Stimulated activated CD4-positive, alpha-beta T cell treated with anti-CD3 and anti-CD28 coated beads, Interleukin-4, amount 100 ng/mL, for 4 hours (primary cell): Measurements from ENCODE around the gene EGF.

Source experiments
- DNase-seq, 2 experiments: peaks; one replicate each; pipeline ENCODE4 v3.0.0-alpha.2; 2020

The EGF gene

GRCh38 chr4:109966891-109967481 lies 54.3 kb downstream of the EGF start:
- no peak for DNase-seq

DNA sequence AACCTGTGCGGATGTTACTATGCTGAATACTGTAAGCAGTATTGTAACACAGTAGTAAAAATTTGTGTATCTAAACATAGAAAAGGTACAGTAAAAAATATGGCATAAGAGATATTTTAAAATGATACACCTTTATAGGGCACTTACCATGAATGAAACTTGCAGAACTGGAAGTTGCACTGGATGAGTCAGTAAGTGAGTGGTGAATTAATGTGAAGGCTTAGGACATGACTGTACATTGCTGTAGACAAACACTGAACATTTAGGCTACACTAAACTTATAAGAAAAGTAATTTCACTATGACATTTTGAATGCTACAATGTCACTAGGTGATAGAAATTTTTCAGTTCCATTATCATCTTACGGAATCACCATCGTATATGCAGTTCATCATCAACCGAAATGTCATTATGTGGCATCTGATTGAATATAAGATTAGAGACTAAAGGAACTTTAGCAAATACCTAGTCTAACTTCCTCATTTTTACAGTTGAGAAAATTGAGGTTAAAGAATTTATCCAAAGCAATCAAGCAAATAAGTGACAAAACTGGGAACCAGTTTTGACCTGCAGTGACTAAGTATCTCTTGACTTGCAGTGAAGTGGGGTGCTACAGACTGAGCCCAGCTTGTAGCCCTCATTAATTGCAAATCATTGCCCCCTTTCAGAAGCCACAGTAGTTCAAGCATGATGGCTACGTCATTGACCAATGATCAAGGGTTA lies 55.3 kb downstream of the EGF start:
- no peak for DNase-seq

DNA sequence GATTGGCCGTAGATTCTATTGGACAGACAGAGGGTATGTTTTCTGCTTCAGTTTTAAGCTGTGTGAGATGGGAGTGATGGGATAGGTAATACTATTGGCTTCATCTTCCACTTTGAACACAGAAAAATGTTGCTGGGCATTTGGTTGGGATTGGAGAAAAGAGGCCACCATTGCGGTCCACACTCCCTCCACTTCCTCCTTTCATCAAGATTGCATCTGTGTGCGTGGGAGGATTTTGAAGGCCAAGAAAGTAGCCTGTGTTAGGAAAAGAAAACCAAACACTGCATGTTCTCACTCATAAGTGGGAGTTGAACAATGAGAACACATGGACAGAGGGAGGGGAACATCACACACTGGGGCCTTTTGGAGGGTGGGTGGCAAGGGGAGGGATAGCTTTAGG lies 56.4 kb downstream of the EGF start:
- no peak for DNase-seq

DNA sequence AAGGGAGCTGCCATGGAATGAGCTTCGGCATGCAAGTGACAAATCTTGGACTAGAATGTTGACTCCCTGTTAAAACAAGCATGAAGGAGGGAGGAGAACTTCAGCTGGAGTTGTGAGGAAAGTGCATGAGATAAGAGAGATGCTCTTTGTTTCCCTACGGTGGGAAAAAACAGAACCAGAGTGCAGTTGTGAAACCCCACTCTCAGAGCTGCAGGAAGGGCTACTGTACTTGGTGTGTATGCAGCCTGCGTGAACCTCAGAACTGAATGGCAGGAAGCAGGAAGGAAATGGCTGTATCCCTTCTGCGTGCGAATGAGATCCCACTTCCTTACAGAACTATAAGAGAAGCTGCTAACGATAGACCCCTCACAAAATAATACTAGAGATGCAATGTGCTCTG lies 57.2 kb downstream of the EGF start:
- DNase-seq: no peak

GRCh38 chr4:109972786-109973528 lies 60.3 kb downstream of the EGF start:
- no peak for DNase-seq

- no peak for DNase-seq
These were observed 60.8 kb downstream of the EGF start for GRCh38 chr4:109973529-109973905.

- DNase-seq: no peak
These were observed 63.5 kb downstream of the EGF start for GRCh38 chr4:109976189-109976588.

DNA sequence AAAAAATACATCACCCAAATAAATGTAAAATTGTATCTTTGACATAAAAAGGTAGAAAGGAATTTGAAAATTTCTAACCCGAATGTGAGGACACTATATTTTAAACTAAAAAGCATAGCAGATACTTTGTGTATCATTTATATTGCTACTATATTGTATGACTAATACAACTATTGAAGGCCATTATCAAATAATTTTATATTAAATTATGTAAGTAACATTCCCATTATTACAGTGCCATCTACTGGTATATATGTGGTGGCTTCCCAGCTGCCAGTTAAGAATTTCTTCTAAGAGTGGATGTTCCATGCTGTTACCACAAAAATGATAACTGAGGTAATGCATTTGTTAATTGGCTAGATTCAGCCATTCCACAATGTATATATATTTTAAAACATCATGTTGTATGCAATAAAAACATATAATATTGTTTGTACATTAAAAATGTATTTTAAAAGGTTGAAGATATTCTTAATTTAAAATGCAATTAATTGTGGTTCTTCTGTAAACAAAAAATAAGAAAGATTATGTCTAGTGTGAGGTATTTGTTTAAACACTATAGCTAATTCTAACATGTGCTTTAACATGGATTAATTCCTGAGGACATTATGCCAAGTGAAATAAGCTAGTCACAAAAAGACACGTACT lies 65.3 kb downstream of the EGF start:
- DNase-seq: no peak

- DNase-seq: no peak
These were observed 66.2 kb downstream of the EGF start for GRCh38 chr4:109978704-109979454.

DNA sequence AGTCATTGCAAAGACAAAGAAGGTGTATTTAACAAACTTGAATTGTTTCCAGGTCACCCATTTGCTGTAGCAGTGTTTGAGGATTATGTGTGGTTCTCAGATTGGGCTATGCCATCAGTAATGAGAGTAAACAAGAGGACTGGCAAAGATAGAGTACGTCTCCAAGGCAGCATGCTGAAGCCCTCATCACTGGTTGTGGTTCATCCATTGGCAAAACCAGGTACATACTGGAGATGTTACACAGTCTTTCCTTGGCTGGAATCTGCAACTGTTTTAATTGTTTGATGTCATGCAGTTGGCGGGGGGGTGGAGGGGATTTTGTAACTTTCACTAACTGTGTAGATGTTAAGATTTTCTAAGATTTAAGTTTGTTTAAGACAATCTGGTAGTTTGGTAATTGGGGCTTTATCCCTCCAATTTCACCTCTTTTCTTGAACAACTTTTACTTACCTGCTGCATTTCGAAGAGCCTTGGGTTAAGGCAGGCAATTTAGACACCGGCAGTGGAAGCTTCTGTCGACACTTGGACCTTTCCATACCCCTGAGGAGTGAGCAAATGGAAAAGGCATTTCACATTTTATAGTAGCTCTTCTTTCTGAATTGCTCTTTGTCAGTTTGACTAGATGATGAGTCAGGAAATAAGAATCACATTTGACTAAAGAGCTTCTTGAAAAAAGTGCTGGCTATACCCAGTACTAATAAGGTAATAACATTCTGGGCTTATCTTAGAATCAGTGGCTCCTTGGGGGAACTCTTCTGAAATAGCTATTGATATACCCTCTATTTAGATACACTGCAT lies 67.4 kb downstream of the EGF start:
- no peak for DNase-seq

- DNase-seq: no peak
These were observed 69.3 kb downstream of the EGF start for GRCh38 chr4:109981936-109982335.

GRCh38 chr4:109982521-109982920 lies 69.8 kb downstream of the EGF start:
- no peak for DNase-seq

DNA sequence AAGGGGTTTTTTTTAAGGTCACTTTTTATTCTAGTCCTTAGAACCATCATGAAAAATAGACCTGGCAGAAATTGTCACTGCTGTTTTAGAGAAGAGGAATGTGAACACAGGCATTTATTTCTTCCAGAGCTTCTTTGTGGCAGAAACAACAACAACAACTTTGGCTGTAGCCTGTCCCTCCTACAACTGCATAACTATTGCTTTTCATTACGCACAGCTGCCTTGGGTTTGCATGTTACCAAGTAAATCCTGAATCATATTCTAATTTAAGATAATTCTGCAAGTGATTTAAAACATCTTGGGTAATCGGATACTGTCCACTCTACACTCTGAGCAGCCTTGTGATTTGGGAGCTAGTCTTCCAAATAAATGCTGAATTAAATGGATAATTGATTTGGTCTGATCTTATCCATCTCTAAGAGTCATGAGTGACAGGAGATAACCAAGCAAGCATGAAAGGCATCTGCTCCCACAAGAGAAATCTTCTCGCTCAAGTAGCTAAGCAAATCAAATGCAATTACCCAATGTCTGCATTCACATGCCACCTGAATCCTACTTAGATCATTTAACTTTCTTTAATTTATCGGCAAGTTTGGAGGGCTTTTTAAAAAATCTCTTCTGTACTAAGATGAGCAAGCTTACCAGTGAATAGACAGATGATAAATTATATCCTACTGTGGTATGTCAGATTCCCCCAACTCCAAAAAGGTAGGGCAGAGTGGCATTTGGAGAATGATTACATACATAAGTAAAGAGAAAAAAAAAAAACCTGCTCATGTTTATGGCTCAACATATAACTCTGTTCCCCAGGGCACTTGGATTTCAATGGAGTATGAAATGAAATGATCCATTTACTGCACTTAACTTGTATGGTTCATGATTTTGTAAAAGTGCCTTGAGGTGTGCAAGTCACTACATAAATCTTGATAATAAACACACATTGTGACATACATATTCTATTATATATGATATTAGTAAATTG lies 73.6 kb downstream of the EGF start:
- DNase-seq: no peak

GRCh38 chr4:109989044-109989443 lies 76.4 kb downstream of the EGF start:
- no peak for DNase-seq

- no peak for DNase-seq
These were observed 76.9 kb downstream of the EGF start for GRCh38 chr4:109989618-109990017.

DNA sequence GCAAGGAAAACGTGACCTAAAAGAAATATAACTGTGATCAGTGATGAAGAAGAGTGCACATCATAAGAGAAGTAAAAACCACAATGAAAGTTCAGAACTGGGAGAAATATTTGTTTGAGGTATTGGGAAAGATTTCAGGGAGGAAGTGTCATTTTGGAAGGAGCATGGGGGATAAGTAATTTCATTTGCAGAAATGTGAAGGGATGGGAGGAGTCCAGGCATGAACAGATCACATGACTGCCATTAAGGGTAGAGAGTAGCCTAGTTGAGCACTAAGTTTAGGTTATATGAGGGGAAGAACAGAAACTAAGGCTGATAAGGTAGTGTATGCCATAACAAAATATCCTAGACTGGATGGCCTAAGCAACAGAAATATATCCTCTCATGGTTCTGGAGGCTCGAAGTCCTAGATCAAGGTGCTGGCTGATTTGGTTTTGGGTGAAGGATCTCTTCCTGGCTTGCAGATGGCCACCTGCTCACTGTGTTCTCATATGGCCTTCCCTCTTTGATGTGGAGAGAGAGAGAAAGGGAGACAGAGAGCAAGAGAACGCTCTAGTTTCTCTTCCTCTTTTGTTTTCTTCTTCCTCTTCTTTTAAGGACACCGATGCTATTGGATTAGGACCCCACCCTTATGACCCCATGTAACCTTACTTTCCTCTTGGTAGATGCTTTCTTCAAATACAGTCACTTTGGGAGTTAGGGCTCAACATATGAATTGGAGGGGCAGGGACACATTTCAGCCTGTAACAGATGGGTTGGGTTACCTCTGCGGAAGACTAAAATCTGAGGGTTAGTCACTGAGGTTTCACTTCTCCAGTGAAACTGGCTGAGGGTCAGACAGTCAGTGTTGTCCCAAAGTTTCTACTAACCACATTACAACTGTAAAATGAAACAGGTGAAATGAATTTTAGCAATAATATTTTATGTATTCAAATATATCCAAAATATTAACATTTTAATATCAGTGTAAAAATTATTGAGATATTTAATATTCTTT lies 77.9 kb downstream of the EGF start:
- no peak for DNase-seq

- no peak for DNase-seq
These were observed 80.4 kb downstream of the EGF start for GRCh38 chr4:109993116-109993515.

GRCh38 chr4:109994415-109994827 lies 81.7 kb downstream of the EGF start:
- no peak for DNase-seq

- no peak for DNase-seq
These were observed 83.8 kb downstream of the EGF start for GRCh38 chr4:109996526-109996925.
